ENCODE data around the gene DOCK4. TPM values are rescaled to one million over a fixed set of nuclear protein-coding genes. Genes with fewer than 3 reads are reported as not detected.

DOCK4 gene
- total and polyA plus RNA-seq, 2 experiments from 2014 or later = 2.1 to 5.0 TPM

DNA sequence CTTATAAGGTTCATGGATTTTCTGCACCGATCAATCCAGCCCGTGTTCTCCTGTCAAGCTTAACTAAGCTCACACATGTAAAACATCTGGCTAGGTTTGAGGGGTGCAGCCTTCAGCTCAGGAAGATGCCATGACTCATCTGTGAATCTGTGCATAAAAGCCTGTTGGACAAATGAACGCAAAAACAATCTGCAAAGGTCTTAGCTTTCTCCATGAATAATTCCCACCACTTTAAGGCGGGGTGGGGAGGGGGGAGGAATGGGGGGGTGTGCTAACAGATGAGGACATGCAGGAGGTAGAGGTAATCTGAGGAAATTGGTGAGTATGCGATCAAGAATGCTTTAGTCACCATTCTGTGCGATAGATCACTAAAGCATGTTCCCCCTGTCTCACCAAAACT is 4.8 kb downstream of the DOCK4 start:
- Histone ChIP-seq H3K36me3 (ENCODE audit: low read depth) (no peaks in the 10 kb centered on the region), H3K9me2 (ENCODE audit: insufficient read depth) (no peaks in the 10 kb centered on the region), H3K27ac (no peak overlapping the region), H3K27me3 (replicated peaks; ENCODE audit: insufficient read depth) (no peaks in the 10 kb centered on the region), H4K20me1 (ENCODE audit: insufficient read depth) (no peaks in the 10 kb centered on the region), H2AFZ (no peak overlapping the region), H3K79me2 (ENCODE audit: insufficient read depth) (peaks cover 20% of the 10 kb centered on the region), H3K9me3 (ENCODE audit: low read depth) (no peaks in the 10 kb centered on the region), H3F3A (ENCODE audit: insufficient read depth) (peaks cover 21% of the 10 kb centered on the region; the same call in 1 of the 2 replicates), H3K4me3 (no peak overlapping the region), H3K4me2 (ENCODE audit: unreplicated experiment) (no peak overlapping the region), H3K4me1 (ENCODE audit: insufficient read depth) (peaks cover 25% of the 10 kb centered on the region), H3K9ac (no peak overlapping the region)
- in situ Hi-C loops (cut with MboI) = no loop called here
- 37 to 50% methylated on average over 6 of the region's 6 CpGs for WGBS, 2 experiments (ENCODE audit: low coverage in 1 of 2, low lambda C conversion rate in 2 of 2, missing lambda C conversion rate in 2 of 2)
- DNase-seq = peak; percentile 70
- TF ChIP-seq EZH2phosphoT487 (IDR thresholded peaks at IDR 0.05; ENCODE audit: insufficient read depth, low read depth) = no peak
- TF ChIP-seq EZH2 (IDR thresholded peaks at IDR 0.05; ENCODE audit: insufficient read depth, poor library complexity, severe bottlenecking) = no peak

GRCh38 chr7:112199672-112200071 is 6.5 kb downstream of the DOCK4 start:
- in situ Hi-C loops (cut with MboI) = no loop called here

GRCh38 chr7:112199035-112199655 is 7.1 kb downstream of the DOCK4 start:
- Histone ChIP-seq H3F3A (ENCODE audit: insufficient read depth) (peaks cover 21% of the 10 kb centered on the region; the same call in 1 of the 2 replicates), H3K79me2 (ENCODE audit: insufficient read depth) (peaks cover 20% of the 10 kb centered on the region), H3K9me2 (ENCODE audit: insufficient read depth) (no peaks in the 10 kb centered on the region), H3K4me2 (ENCODE audit: unreplicated experiment) (no peak overlapping the region), H3K9me3 (ENCODE audit: low read depth) (no peaks in the 10 kb centered on the region), H3K9ac (no peak overlapping the region), H3K27me3 (replicated peaks; ENCODE audit: insufficient read depth) (no peaks in the 10 kb centered on the region), H3K4me1 (ENCODE audit: insufficient read depth) (peaks cover 25% of the 10 kb centered on the region), H2AFZ (no peak overlapping the region), H4K20me1 (ENCODE audit: insufficient read depth) (no peaks in the 10 kb centered on the region), H3K4me3 (no peak overlapping the region), H3K36me3 (ENCODE audit: low read depth) (no peaks in the 10 kb centered on the region), H3K27ac (no peak overlapping the region)
- in situ Hi-C loops (cut with MboI) = no loop called here
- WGBS, 2 experiments (ENCODE audit: low coverage in 1 of 2, low lambda C conversion rate in 2 of 2, missing lambda C conversion rate in 2 of 2) = 78% methylated on average over 2 of the region's 2 CpGs
- DNase-seq = peak; percentile 40
- TF ChIP-seq EZH2phosphoT487 (IDR thresholded peaks at IDR 0.05; ENCODE audit: insufficient read depth, low read depth) = no peak
- no peak for TF ChIP-seq EZH2 (IDR thresholded peaks at IDR 0.05; ENCODE audit: insufficient read depth, poor library complexity, severe bottlenecking)

More at GRCh38 chr7:112199672-112200071, 6.5 kb downstream of the DOCK4 start:
- no peak overlapping the region for H3K27ac ChIP-seq
- no peaks in the 10 kb centered on the region for H3K36me3 ChIP-seq (ENCODE audit: low read depth)
- H3K9me3 ChIP-seq (ENCODE audit: low read depth) = no peaks in the 10 kb centered on the region
- no peak overlapping the region for H3K4me3 ChIP-seq
- no peak overlapping the region for H3K9ac ChIP-seq
- H3K4me1 ChIP-seq (ENCODE audit: insufficient read depth) = peaks cover 25% of the 10 kb centered on the region
- WGBS, 2 experiments (ENCODE audit: low coverage in 1 of 2, low lambda C conversion rate in 2 of 2, missing lambda C conversion rate in 2 of 2) = 96 to 97% methylated on average over 1 of the region's 1 CpG
- H3F3A ChIP-seq (ENCODE audit: insufficient read depth) = peaks cover 21% of the 10 kb centered on the region; the same call in 1 of the 2 replicates
- no peak for DNase-seq
- no peaks in the 10 kb centered on the region for H3K9me2 ChIP-seq (ENCODE audit: insufficient read depth)
- TF ChIP-seq EZH2 (IDR thresholded peaks at IDR 0.05; ENCODE audit: insufficient read depth, poor library complexity, severe bottlenecking) = no peak
- TF ChIP-seq EZH2phosphoT487 (IDR thresholded peaks at IDR 0.05; ENCODE audit: insufficient read depth, low read depth) = no peak
- H4K20me1 ChIP-seq (ENCODE audit: insufficient read depth) = no peaks in the 10 kb centered on the region
- H3K79me2 ChIP-seq (ENCODE audit: insufficient read depth) = peaks cover 20% of the 10 kb centered on the region
- no peak overlapping the region for H3K4me2 ChIP-seq (ENCODE audit: unreplicated experiment)
- no peaks in the 10 kb centered on the region for H3K27me3 ChIP-seq (replicated peaks; ENCODE audit: insufficient read depth)
- no peak overlapping the region for H2AFZ ChIP-seq

DNA sequence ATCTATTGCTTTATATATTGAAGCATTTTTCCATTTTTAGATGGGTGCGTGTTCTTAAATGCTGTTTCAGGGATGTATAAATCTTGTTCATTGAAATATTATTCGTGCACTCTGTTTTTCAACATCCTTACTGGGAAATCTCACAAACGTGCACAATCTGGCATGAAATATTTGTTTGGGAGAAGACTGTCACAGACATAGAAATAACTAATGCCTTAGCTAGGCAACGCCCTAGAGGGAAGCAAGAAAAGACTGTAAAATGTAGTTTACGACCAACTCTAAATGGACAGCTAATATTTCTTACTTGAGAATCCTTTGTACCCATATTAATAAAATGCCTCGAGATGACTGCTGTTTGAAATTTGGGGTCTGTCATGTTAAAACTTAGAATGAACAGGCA is 8.9 kb downstream of the DOCK4 start:
- Histone ChIP-seq H3K4me1 (ENCODE audit: insufficient read depth) (peaks cover 26% of the 10 kb centered on the region), H3K4me3 (no peak overlapping the region), H4K20me1 (ENCODE audit: insufficient read depth) (no peaks in the 10 kb centered on the region), H3K36me3 (ENCODE audit: low read depth) (no peaks in the 10 kb centered on the region), H3K79me2 (ENCODE audit: insufficient read depth) (peaks cover 6% of the 10 kb centered on the region), H3K9ac (no peak overlapping the region), H3K27ac (no peak overlapping the region), H2AFZ (no peak overlapping the region), H3F3A (ENCODE audit: insufficient read depth) (peaks cover 31% of the 10 kb centered on the region), H3K9me3 (ENCODE audit: low read depth) (no peaks in the 10 kb centered on the region), H3K9me2 (ENCODE audit: insufficient read depth) (no peaks in the 10 kb centered on the region), H3K4me2 (ENCODE audit: unreplicated experiment) (no peak overlapping the region), H3K27me3 (replicated peaks; ENCODE audit: insufficient read depth) (no peaks in the 10 kb centered on the region)
- no peak for TF ChIP-seq EZH2 (IDR thresholded peaks at IDR 0.05; ENCODE audit: insufficient read depth, poor library complexity, severe bottlenecking)
- TF ChIP-seq EZH2phosphoT487 (IDR thresholded peaks at IDR 0.05; ENCODE audit: insufficient read depth, low read depth) = no peak
- DNase-seq = no peak
- in situ Hi-C loops (cut with MboI) = no loop called here
- WGBS, 2 experiments (ENCODE audit: low coverage in 1 of 2, low lambda C conversion rate in 2 of 2, missing lambda C conversion rate in 2 of 2) = 56 to 66% methylated on average over 6 of the region's 6 CpGs
